Vagina (tissue), 2 donors: ENCODE measurements around the gene GRIK5.

Experiments
- CTCF ChIP-seq, 3 experiments: fragments of 450-650 bp in 2 of 3; fragments of 200-600 bp in 1 of 3; sonication (generic) in 1 of 3; IDR thresholded peaks; one replicate each; pipeline ENCODE4 v1.5.1; 2017 to 2019; ENCODE audit warnings: antibody characterized with exemption in 3 of 3, mild to moderate bottlenecking in 2 of 3, moderate library complexity in 2 of 3
- POLR2A ChIP-seq, 2 donors: fragments of 450-650 bp; IDR thresholded peaks; one replicate each; pipeline ENCODE4 v1.6.1; 2017; ENCODE audit warnings: antibody characterized with exemption in 2 of 2, mild to moderate bottlenecking in 2 of 2, moderate library complexity in 2 of 2

DNA sequence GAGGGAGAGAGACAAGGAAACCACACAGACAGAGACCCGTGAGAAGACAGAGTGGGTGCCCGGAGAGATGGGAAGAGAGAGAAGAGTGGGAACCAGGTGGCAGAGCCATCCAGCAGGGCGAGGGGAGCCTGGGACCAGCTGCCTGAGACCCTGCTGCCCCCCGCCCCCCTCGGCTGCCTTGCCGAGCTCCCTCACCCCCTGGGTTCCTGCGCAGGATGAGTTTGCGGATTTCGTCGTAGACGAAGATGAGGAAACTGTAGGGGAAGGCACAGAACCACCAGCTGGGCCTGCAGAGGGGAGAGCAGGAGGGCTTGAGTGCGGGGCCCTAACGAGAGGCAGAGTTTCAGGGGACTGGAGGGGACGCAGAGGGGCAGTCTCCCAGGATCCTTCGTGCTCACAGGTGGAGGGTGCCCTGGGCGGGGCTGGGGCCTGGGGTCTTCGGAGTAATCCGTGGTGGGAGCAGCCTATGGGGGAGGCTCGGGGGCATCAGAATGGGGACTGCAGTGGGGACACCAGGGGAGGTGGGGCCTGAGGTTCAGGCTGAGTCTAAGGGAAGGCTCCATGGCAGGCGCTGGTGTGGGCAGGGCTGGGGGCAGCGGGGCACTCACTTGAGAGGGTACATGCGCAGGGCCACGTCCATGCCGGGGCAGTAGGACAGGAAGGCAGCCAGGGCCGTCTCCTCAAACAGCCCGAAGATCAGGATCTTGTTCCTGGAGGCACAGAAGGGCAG lies 102.8 kb downstream of the GRIK5 start:
- TF ChIP-seq CTCF (IDR thresholded peaks at IDR 0.05) (no peak), POLR2A (IDR thresholded peaks at IDR 0.05) (no peak)
